GM21367 (cell line): ENCODE measurements around the gene CCND1.

Experiments
- ATAC-seq: cut with Tn5 transposase; IDR thresholded peaks from one replicate; pipeline ENCODE4 v1.9.1; 2021; ENCODE audit not compliant: unreplicated experiment

Gene CCND1

DNA sequence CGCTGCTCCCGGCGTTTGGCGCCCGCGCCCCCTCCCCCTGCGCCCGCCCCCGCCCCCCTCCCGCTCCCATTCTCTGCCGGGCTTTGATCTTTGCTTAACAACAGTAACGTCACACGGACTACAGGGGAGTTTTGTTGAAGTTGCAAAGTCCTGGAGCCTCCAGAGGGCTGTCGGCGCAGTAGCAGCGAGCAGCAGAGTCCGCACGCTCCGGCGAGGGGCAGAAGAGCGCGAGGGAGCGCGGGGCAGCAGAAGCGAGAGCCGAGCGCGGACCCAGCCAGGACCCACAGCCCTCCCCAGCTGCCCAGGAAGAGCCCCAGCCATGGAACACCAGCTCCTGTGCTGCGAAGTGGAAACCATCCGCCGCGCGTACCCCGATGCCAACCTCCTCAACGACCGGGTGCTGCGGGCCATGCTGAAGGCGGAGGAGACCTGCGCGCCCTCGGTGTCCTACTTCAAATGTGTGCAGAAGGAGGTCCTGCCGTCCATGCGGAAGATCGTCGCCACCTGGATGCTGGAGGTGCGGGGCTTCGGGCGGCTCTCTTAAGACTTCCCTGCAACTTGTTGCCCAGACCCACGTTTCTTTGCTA lies at the start of gene CCND1:
TSS of gene CCND1 (plus strand) at position 162 of the 587 bp plus-strand sequence. CDS start at position 320, 158 bp downstream.
- no peak for ATAC-seq

DNA sequence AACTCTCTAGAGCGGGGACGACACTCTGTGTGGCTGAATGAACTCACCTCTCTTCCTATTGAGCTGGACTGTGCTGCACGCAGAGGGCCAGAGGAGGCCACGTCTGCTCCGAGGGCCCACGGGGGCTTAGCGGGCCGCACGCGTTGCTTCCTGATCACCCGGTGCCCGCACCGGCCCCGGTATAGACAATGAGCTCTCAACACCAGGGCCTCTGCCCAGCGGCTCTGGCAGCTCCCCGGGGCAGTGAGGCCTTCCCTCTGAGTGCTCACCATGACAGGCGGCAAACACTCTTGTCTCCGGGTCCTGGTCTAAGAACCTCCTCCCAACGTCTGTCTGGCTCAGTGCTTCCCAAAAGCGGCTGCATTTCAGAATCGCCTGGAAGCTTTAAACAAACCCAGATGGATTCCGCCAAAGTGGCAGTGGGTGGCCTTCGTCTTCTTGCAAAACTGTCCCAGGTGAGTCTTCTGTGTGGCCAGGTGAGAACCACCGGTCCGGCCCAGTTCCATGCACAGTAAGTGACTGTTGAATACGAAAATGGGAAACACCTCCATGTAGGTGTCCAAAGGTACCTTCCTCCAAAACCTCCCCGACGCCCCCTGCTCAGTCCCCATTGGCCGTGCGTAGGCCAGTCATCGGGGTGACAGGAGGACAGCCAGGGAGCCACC lies 47.8 kb upstream of the CCND1 start:
- ATAC-seq: no peak

DNA sequence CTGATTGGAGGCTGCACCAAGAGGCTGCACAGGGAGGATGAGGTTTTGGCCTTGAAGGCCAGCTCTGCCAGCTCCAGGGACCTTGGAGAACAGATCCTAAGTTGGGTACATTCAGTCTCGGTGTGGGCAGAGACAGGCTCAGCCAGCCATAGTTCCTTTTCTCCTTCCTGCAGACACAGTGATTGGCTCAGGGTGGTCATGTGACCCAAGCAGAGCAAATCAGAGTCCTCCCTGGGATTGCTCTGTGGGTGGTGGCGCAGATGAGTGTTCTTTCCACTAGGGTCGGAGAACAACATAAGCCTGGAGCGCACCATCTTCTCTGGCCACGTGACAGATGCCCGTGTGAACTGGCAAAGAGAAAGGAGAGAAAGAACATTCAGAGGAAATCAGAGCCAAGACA lies 47.1 kb upstream of the CCND1 start:
- ATAC-seq: no peak

DNA sequence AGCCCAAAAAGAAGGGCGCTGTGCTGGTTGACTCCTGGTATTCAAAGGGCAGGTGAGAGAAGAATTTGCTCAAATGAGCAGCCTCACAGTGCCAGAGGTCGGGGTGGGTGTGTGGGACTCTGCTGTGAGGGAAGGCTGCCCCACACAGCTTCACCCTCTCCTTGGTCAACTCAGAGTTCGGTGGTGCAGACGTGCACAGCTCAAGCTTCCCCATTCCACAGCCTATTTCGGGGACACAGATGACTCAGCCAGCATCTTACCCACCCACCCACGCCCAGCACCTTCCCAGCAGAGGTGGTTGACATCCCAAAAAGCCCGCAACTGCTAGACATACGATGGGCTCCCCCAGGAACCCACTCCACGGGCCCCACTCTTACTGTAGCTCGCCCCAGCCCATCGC lies 46.5 kb upstream of the CCND1 start:
- ATAC-seq: no peak

DNA sequence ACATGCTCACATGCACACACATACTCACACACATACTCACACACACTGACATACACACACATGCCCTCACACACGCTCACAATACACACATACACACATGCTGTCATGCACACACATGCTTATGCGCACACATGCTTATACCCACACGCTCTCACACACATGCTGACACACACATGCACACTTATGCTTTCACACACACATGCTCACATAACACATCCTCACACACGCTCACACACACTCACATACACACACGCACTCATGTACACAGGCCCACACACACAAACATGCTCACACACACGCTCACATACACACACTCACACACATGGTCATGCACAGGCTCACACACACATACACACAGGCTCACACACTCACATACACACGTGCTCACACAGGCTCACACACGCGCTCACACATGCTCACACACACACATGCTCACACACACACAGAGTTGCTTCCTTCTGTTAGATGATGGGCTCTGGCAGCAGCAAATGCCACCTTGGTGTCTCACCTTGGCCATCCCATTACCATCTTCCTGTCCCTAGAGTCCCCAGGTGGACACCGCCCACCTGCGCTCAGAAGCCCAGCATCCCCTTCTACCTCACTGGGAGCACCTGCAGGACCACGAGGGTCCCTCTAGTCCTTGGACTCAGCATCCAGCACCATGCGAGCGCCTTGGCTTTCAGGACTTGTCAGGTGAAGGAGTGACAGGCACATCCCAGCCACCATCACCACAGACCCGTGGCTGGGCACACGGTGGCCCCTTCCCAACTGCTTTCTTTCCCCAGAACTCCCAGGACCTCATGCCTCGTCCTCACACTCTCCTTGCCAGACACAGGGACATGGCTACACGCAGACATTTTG lies 44.9 kb upstream of the CCND1 start:
- no peak for ATAC-seq

DNA sequence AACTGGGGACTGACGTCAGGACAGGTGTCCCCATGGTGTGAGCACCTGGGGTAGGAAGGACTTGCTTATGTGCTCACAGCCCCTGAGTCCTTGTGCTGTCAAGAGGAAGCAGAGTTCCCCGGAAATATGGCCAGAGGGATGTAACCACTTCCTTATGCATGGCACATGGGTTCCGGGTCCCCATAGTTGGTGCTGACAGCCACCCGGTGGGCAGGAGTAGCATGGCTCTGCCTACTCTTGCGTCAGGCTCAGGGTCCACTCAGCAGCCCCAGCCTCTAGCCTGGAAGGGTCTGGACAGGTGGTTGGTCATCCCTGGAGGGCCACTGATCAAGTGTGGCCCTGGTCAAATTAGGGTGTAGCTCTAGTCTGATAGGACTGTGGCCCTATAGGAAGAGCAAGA lies 42.8 kb upstream of the CCND1 start:
- no peak for ATAC-seq

DNA sequence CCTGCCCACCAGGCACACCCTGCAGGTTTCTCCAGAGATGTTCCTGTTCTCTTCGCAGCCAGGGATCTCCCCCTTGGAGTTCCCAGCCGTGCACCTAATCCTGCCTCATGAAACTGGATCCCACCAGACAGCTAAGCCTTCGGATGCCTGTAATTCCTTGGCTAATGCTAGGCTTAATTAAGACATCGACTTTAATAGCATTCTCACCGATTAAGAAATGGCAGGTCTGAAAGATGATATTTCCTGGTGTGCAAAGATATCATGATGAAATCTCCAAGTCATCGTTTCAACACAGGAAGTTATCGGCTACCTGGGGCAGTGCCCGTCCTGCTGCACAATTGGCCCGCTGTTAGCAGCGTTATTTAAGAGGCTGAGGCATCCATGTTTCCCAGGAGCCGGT lies 41.5 kb upstream of the CCND1 start:
- no peak for ATAC-seq

DNA sequence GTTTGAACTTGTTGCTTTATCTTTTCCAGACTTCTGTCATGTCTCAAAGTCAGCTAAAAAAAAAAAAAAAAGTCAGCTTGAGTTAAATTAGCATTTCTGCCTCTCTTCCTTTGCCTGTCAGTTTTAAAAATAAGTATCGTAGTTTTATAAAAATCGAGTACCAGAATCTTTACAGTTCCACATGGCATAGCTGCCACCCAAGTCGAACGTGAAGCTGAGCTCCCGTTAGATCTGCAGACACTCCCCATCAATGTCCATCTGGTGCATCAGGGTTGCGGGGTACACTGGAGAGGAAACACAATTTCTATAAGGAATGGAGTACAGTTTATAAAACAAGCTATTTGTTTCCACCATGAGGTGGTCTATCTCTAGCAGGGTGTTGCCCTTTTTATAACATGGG lies 41.0 kb upstream of the CCND1 start:
- no peak for ATAC-seq

DNA sequence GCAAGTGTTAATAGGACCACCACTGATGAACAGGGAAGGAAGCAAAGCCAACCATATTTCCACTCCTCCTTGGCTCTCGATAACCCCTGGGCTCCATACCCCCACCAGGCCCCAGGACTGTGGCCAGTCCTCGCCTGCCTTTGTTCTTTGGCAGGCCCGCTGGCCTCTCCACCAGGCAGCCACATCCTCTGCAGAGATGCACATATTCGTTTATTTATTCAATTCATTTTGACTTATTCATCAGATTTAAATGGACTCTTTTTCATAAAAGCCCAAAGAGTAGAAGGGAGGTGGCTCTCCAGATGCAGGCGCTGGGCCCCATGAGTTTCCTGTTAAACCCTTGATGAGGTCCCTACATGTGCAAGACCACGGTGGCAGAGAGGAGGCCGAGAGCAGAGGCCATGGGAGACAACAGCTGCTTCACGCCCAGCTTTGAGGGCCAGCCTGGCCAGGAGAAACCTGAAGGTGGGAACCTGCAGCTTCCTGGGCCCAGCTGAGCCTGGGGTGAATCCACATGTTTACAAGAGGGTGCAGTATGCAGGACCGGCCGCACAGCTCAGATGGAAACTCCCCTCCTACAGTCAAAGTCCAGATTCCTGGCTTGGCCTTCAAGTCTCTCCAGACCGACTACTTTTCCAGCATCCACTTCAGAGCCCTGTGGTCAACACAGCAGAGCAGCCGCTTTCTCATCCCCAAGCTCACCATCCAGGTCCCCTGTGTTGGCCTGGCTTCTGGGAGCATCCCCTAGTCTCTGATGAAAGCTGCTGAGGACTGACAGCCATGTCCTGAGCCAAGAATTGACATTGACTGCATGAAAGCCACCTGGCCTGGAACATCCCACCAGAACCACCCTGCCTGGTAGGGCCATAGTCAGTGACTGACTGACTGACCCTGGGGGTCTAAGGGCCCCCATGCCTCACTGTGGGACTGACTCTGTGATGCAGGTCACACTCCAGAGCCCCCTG lies 39.7 kb upstream of the CCND1 start:
- no peak for ATAC-seq

DNA sequence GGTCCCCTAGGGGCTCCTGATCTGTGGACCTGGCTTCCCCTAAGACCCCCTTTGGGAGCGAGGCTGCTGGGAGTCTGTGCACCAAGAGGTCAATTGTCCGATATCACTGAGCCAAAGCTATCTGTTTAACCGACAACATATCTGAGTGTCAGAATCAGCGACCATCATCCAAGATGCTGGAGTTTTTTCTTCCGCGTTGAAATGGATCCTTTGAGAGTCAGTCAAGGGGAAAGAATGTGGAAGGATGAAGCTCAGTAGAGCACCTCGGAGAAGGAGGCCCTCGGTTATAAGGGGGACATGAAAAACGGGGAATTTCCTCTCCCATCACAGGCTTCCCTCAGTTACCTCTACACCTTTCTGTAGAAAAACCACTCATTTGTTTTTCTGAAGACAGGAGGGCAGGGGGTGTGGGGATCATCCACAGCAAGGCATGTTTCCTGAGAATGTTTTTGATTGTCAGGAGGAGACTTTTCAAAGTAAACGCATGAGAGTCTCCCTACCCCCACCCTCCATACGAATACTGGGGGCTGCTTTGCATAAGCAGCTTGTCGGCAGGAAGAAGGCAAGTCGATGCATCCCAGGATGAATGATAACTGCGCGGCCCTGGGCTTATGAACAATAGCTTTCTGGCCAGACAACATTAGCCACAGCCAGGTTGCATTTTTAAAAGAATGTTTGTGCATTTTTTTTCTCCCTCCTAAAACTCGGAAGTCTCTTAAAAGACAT lies 37.7 kb upstream of the CCND1 start:
- no peak for ATAC-seq

DNA sequence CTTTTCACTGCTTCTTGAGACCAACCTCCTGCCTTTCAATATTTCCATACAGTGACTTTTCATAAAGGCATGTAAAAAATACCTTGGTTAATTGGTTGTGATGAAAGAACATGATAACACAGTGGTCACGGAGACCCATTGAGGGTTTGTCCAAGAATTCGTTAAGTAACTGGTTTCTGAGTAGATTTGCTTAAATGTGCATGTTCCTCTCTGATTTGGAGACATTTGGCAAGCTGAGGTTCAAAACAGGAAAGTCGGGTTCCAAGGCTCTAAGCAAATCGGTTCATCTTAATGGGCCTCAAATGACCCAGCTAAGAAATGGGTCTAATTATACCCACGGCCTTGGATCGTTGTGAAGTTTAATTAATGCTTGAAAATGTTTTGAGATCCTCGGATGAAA lies 36.9 kb upstream of the CCND1 start:
- no peak for ATAC-seq

DNA sequence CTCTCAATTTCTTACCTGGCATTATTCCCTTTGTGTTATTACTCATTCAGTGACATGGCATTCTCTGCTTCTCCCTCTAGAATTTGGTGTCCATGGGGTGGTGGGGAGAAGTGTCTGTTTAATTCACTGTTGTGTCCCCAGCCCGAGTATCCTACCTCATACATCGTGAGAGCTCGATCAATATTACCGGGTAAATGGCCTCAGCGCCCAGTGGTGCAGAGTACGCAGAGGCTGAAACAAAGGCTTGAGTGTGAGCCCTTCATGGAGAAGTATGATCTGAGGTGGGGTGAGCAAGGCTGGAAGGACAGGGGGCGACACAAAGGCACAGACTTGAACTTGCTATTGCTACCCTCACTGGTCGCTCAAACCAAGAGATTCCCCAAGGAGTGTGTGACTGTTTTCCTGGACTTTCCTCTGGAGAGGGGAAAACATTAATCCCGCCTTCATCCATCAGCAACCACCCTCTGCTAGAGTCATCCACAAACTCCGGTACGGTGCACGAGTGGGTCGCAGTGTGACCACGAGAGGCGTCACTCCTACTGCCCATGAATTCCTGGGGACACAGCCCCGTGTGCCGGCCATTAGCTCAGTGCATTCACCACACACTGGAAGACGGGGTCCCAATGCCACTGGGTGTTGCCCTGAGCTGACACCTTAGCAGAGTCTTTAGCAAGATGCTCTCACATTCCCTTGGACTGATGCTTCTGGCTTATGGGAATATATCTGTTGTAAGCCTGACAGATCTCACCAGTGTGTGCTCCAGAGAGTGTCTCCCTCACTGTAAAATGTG lies 35.0 kb upstream of the CCND1 start:
- no peak for ATAC-seq

DNA sequence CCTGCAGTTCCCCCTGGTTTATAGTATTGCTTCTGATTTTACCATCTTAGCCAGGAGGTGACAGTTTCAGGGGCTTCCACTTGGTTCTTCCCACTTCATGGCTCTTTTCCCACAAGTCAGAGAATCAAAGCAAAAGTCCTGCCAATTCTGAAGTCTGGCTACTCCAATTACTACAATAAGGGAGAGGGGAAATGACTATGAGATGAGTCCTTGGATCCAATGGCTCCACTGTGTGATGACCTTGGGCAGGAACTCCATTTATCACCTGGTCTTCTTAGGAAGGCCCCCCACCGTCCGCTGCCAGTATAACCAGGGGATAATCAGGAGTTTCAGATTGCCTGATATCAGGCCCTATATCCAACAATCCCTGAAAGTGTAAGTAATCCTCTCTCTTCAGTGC lies 31.6 kb upstream of the CCND1 start:
- no peak for ATAC-seq

DNA sequence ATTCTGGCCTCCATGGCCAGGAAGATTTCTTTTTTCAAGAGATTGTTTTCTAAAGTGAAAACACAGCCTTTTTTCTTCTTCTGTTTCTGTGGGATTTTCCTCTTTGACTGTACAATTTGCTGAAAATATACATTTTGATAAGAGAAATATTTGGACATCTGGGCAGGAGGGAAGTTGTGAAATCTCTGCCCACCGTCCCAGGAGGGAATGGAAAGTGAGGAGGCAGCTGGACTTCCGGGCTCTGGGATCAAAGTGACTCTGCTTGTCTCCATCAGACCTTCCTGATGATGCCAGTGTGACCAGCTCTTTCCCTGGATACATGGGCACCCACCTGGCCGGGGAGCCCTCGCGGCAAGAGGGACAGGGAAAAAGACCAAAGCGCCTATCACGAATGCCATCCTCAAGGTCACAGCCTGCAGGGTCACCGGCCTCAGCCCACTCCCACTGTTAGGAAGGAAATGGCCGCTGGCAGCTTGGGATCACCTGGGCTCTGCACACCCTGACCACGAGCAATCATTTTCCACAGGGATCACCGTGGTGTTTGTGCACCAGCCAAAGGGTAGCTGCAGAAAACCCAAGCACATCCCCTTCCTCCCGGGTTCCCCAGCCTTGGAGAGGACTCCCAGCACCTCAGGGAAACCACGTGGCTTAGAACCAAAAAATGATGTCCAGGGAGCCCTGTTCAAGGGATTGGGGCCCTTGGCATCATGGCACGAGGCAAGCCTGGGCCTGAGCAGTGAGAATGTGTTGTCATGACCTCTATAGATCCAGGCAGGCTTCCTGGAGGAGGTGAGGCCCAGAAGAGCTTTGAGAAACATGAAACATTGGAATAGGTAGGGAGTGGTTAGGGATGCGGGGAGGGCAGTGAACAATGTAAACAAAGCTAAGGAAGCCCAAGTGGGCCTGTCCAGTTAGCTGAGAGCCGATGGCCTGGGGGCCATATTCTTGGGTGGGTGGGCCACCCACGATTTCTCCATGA lies 29.1 kb upstream of the CCND1 start:
- no peak for ATAC-seq

DNA sequence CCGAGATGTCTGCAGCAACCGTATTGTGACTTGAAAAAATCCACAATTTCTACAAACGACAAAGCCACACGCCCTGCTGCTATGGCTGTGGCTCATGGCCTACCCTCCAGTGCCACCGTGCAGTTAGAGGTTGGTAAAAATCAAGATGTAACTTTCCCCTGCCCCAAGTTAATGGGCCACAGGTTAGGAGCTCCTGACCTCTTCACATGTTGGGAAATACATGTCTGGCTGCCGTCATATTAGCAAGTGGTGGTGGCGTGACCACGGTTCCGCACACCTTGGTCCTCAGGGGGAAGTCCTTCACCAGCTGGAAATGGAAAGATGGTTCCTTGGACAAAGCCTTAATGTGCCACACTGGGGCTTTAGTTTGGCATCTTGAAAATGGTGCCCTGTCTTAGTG lies 27.4 kb upstream of the CCND1 start:
- no peak for ATAC-seq

DNA sequence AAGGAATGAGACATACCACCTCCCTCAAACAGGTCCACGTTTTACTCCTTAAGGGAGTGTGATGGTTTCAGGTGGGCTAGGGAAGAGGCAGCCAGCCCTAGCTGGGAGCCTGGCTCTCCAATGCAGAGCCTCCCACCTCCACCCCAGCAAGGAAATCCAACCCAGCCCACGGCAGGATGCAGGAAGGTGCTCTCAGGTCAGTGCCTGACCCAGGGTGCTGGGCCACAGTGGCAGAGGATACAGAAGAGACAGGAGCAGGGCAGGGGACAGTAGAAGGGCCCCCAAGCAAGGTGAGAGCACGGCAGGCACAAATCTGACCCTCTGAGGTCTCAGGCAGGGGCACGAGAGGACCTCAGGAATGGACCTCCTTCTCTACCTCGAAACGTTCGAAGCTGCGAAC lies 26.9 kb upstream of the CCND1 start:
- ATAC-seq: no peak

DNA sequence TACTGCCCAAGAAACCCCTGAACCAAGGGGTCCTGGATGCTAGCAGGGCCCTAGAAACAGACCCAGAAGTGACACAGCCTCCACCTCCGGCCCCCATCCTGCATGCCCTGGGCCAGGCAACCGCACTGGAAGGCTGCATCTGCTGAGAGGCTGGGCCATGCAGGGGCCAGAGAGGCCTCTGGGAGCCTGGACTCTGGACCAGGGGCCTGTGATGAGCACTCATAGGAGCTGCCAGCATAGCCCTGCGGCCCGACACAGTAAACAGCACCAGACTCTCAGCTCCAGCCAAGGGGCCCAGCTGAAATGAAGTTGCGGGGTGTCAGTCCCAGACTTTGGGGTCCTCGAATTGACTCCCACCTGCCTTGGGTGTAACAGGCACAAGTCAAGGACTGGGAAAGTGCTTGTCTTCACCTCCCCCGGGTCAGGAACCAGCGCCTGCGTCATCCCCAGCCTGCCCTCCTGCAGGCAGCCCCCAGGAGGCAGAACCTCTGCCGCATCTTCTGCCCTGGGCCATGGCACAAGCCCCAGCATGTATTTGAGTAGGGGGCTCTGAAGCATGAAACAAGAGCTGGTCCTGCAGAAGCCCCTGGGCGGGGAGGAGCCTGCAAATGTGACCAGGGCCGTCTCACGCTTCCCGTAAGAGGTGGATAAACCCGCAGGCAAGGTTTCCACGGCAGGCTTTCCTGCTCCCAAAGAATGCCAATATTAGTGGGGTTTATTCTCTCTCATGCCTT lies 25.2 kb upstream of the CCND1 start:
- no peak for ATAC-seq

DNA sequence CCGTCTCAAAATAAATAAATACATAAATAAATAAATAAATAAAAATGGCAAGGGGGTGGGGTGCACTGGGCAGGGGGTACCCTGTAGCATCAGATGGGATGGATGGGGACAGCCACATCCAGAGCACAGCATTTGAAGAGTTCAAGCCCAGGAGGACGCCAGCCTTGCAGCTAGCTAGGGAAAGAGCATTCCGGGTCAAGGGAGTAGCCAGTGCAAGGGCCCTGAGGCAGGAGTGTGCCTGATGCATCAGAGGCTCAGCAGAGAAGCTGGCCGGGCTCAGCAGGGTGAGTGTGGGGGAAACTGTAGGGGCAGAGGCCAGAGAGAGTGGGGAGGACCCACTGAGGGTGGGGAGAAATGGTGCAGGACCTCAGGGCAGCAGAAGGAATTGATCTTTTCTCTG lies 23.7 kb upstream of the CCND1 start:
- no peak for ATAC-seq
